HEK293 (cell line): ENCODE results near the gene NDUFB10.

Source experiments
- CTCF ChIA-PET: fragments of 350-600 bp; formaldehyde crosslinking; extraction: SDS; loops from one replicate; lab custom pipeline; 2021; ENCODE audit warnings: antibody characterized with exemption; lab: Yijun Ruan, JAX
- POLR2A ChIA-PET: fragments of 300-600 bp; formaldehyde crosslinking; extraction: SDS; loops from one replicate; lab custom pipeline; 2020; ENCODE audit warnings: antibody characterized with exemption, inconsistent platforms; lab: Yijun Ruan, JAX
- H3K27ac ChIP-seq: fragments of 200-500 bp; sonication (Bioruptor generic); 2 replicates; pipeline ENCODE4 v1.5.1; 2014; ENCODE audit warnings: low read depth, low read length, control low read depth, inconsistent platforms; ENCODE audit errors: extremely low read depth
- H3K36me3 ChIP-seq, 2 experiments: fragments of 200-500 bp in 1 of 2; sonication (Bioruptor generic) in 1 of 2; 1 replicate in 1 of 2; 2 replicates in 1 of 2; pipeline ENCODE4 v1.5.1; 2014 to 2017; ENCODE audit warnings: inconsistent platforms in 2 of 2, low read length in 2 of 2; ENCODE audit not compliant: control insufficient read depth in 2 of 2, insufficient read depth in 1 of 2
- H3K4me1 ChIP-seq: fragments of 200-500 bp; sonication (Bioruptor generic); 2 replicates; pipeline ENCODE4 v1.5.1; 2014; ENCODE audit warnings: mild to moderate bottlenecking, low read length, inconsistent platforms; ENCODE audit not compliant: control insufficient read depth, insufficient read depth
- H3K4me3 ChIP-seq: 2 replicates; pipeline ENCODE4 v1.5.1; 2011; ENCODE audit warnings: low read depth, mild to moderate bottlenecking, control low read depth, low read length, moderate library complexity
- H3K9me3 ChIP-seq: fragments of 200-500 bp; sonication (Bioruptor generic); 2 replicates; pipeline ENCODE4 v1.5.1; 2014; ENCODE audit warnings: low read depth, low read length, inconsistent platforms; ENCODE audit not compliant: control insufficient read depth, insufficient read depth
- GLI2 ChIP-seq: fragments of 450-650 bp; formaldehyde crosslinking; IDR thresholded peaks from 2 replicates; pipeline ENCODE4; 2017; ENCODE audit warnings: missing biosample characterization, missing genetic modification characterization, low read depth, borderline replicate concordance
- GLIS2 ChIP-seq: fragments of 450-650 bp; formaldehyde crosslinking; IDR thresholded peaks from 2 replicates; pipeline ENCODE4 v1.5.1; 2016; ENCODE audit warnings: missing biosample characterization, missing genetic modification characterization
- HOXC10 ChIP-seq: sonication (generic); formaldehyde crosslinking; IDR thresholded peaks from 2 replicates; pipeline ENCODE4 v1.8.1; 2023; ENCODE audit warnings: mild to moderate bottlenecking, missing genetic modification reagents
- KLF10 ChIP-seq: fragments of 450-650 bp; IDR thresholded peaks from 2 replicates; pipeline ENCODE4 v1.5.1; 2018; ENCODE audit warnings: missing biosample characterization, mild to moderate bottlenecking, missing genetic modification characterization
- PRDM1 ChIP-seq: fragments of 450-650 bp; formaldehyde crosslinking; IDR thresholded peaks from 2 replicates; pipeline ENCODE4; 2016; ENCODE audit warnings: missing biosample characterization, missing genetic modification characterization
- SALL2 ChIP-seq: fragments of 450-650 bp; formaldehyde crosslinking; IDR thresholded peaks from 2 replicates; pipeline ENCODE4 v1.5.0; 2017; ENCODE audit warnings: missing biosample characterization, mild to moderate bottlenecking, missing genetic modification characterization, borderline replicate concordance
- SETDB1 ChIP-seq: IDR thresholded peaks from one replicate; pipeline ENCODE4 v1.6.1; 2017; ENCODE audit warnings: mild to moderate bottlenecking, low read length, moderate library complexity, mixed read lengths; ENCODE audit not compliant: insufficient read length
- YY2 ChIP-seq: fragments of 450-650 bp; formaldehyde crosslinking; IDR thresholded peaks from 2 replicates; pipeline ENCODE4 v1.5.1; 2016; ENCODE audit warnings: missing biosample characterization, missing genetic modification characterization
- ZBTB48 ChIP-seq: fragments of 450-650 bp; formaldehyde crosslinking; IDR thresholded peaks from 2 replicates; pipeline ENCODE4 v1.5.1; 2016; ENCODE audit warnings: missing biosample characterization, missing genetic modification characterization
- ZBTB7A ChIP-seq: fragments of 450-650 bp; formaldehyde crosslinking; IDR thresholded peaks from 2 replicates; pipeline ENCODE4 v1.5.1; 2016; ENCODE audit warnings: low read depth, missing biosample characterization, missing genetic modification characterization
- ZFP41 ChIP-seq: fragments of 450-650 bp; formaldehyde crosslinking; IDR thresholded peaks from 2 replicates; pipeline ENCODE4 v1.5.1; 2016; ENCODE audit warnings: missing biosample characterization, missing genetic modification characterization, borderline replicate concordance
- ZIC2 ChIP-seq: fragments of 450-650 bp; formaldehyde crosslinking; IDR thresholded peaks from 2 replicates; pipeline ENCODE4 v1.5.1; 2016; ENCODE audit warnings: missing biosample characterization, missing genetic modification characterization
- ZNF132 ChIP-seq: fragments of 450-650 bp; formaldehyde crosslinking; IDR thresholded peaks from 2 replicates; pipeline ENCODE4 v1.5.1; 2017; ENCODE audit warnings: missing biosample characterization, missing genetic modification characterization, borderline replicate concordance
- ZNF133 ChIP-seq: fragments of 450-650 bp; formaldehyde crosslinking; IDR thresholded peaks from 2 replicates; pipeline ENCODE4 v1.5.1; 2016; ENCODE audit warnings: missing biosample characterization, missing genetic modification characterization
- ZNF140 ChIP-seq: fragments of 450-650 bp; formaldehyde crosslinking; IDR thresholded peaks from 2 replicates; pipeline ENCODE4 v1.5.1; 2016; ENCODE audit warnings: missing biosample characterization, missing genetic modification characterization
- ZNF174 ChIP-seq: fragments of 450-650 bp; formaldehyde crosslinking; IDR thresholded peaks from 2 replicates; pipeline ENCODE4 v1.5.0; 2017; ENCODE audit warnings: missing biosample characterization, mild to moderate bottlenecking, missing genetic modification characterization
- ZNF19 ChIP-seq: fragments of 450-650 bp; formaldehyde crosslinking; IDR thresholded peaks from 2 replicates; pipeline ENCODE4; 2016; ENCODE audit warnings: missing biosample characterization, missing genetic modification characterization, low read depth
- ZNF354C ChIP-seq: fragments of 450-650 bp; formaldehyde crosslinking; IDR thresholded peaks from 2 replicates; pipeline ENCODE4 v1.5.1; 2016; ENCODE audit warnings: missing biosample characterization, missing genetic modification characterization, low read depth, borderline replicate concordance
- ZNF404 ChIP-seq: fragments of 450-650 bp; formaldehyde crosslinking; IDR thresholded peaks from 2 replicates; pipeline ENCODE4 v1.5.1; 2017; ENCODE audit warnings: missing biosample characterization, missing genetic modification characterization
- ZNF544 ChIP-seq: fragments of 450-650 bp; formaldehyde crosslinking; IDR thresholded peaks from 2 replicates; pipeline ENCODE4 v1.5.0; 2017; ENCODE audit warnings: missing biosample characterization, missing genetic modification characterization
- ZNF558 ChIP-seq: fragments of 450-650 bp; formaldehyde crosslinking; IDR thresholded peaks from 2 replicates; pipeline ENCODE4 v1.5.1; 2016; ENCODE audit warnings: missing biosample characterization, missing genetic modification characterization
- ZNF610 ChIP-seq: fragments of 450-650 bp; formaldehyde crosslinking; IDR thresholded peaks from 2 replicates; pipeline ENCODE4 v1.5.1; 2016; ENCODE audit warnings: missing biosample characterization, missing genetic modification characterization, borderline replicate concordance
- ZNF624 ChIP-seq: fragments of 450-650 bp; formaldehyde crosslinking; IDR thresholded peaks from 2 replicates; pipeline ENCODE4 v1.5.1; 2017; ENCODE audit warnings: missing biosample characterization, missing genetic modification characterization
- ZNF658 ChIP-seq: fragments of 450-650 bp; formaldehyde crosslinking; IDR thresholded peaks from 2 replicates; pipeline ENCODE4; 2016; ENCODE audit warnings: missing biosample characterization, missing genetic modification characterization
- ZNF670 ChIP-seq: fragments of 450-650 bp; formaldehyde crosslinking; IDR thresholded peaks from 2 replicates; pipeline ENCODE4 v1.5.1; 2016; ENCODE audit warnings: missing biosample characterization, missing genetic modification characterization, low read depth
- ZNF677 ChIP-seq: fragments of 450-650 bp; IDR thresholded peaks from 2 replicates; pipeline ENCODE4 v1.5.0; 2018; ENCODE audit warnings: missing biosample characterization, mild to moderate bottlenecking, missing genetic modification characterization, moderate library complexity
- ZNF747 ChIP-seq: fragments of 450-650 bp; formaldehyde crosslinking; IDR thresholded peaks from 2 replicates; pipeline ENCODE4 v1.5.1; 2016; ENCODE audit warnings: missing biosample characterization, missing genetic modification characterization
- TF ChIP-seq, protein P1 (sequence below): fragments of 450-650 bp; formaldehyde crosslinking; IDR thresholded peaks from 2 replicates; pipeline ENCODE4 v1.5.1; 2016; ENCODE audit warnings: missing biosample characterization, missing genetic modification characterization
- TF ChIP-seq, protein P2 (sequence below): fragments of 450-650 bp; formaldehyde crosslinking; IDR thresholded peaks from 2 replicates; pipeline ENCODE4 v1.5.1; 2016; ENCODE audit warnings: missing biosample characterization, missing genetic modification characterization
- TF ChIP-seq, protein P3 (sequence below): fragments of 450-650 bp; formaldehyde crosslinking; IDR thresholded peaks from 2 replicates; pipeline ENCODE4 v1.5.1; 2016; ENCODE audit warnings: missing biosample characterization, missing genetic modification characterization
- TF ChIP-seq, protein P4 (sequence below): fragments of 450-650 bp; formaldehyde crosslinking; IDR thresholded peaks from 2 replicates; pipeline ENCODE4 v1.5.1; 2016; ENCODE audit warnings: missing biosample characterization, missing genetic modification characterization

NDUFB10 gene

DNA sequence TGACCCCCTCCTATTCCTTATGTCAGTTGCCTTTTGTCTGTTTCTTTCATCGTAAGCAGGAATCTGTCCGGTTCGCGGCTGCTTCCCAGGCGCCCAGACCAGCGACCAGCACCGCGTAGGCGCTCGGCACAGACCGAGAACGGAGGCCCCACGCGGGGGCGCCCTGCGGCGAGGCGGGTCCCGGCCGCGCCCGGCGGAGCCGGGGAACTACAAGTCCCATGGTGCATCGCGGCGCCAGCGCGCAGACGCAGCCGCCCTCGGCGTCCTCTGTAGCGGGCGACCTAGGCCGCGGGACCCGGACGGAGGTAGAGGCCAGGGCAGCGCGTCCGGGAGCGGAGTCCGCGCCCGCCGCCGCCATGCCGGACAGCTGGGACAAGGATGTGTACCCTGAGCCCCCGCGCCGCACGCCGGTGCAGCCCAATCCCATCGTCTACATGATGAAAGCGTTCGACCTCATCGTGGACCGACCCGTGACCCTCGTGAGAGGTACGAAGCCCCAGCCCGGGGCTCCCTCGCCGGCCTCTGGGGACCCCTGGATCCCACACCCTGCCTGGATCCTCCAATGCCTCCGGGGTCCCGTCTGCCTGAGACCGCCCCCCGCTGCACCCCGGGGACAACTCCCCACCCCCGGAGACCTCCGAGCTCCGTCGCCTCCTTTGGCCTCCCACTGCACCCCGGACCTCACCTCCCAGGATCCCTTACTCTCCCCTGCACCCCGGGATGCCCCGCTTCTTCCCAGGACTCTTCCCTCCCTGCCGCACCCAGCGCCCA lies at the start of gene NDUFB10:
NDUFB10 (plus strand) TSS at position 270 of the 771 bp plus-strand sequence; CDS start at position 357, 87 bp downstream.
- Histone ChIP-seq H3K36me3 (peaks cover 0 to 35% of the 10 kb centered on the region in 2 experiments; a peak in 1 of 3 replicates), H3K9me3 (no peaks in the 10 kb centered on the region), H3K4me3 (peak within 1 kb of the TSS; percentile 94), H3K4me1 (no peaks in the 10 kb centered on the region; the same call in 1 of the 2 replicates), H3K27ac (peak within 1 kb of the TSS; percentile 96)
- ChIA-PET POLR2A (interaction anchor here (1.6 to 2.1 kb wide), 4 partner anchors 8 to 19 kb away, joined by 4 to 15 read pairs (median 9); partner anchors contain the start of gene MSRB1), CTCF (interaction anchor here (0.7 to 2.1 kb wide), 3 partner anchors 12 to 42 kb away, joined by 3 to 4 read pairs (median 4); partner anchors contain the start of gene TBL3)
- TF ChIP-seq ZNF544 (tag by site-specific recombination) (no peak), SALL2 (tag by site-specific recombination) (no peak), ZNF140 (tag by site-specific recombination) (no peak), ZBTB7A (tag by site-specific recombination) (peak; percentile 90), SETDB1 (no peak), ZNF558 (tag by site-specific recombination) (no peak), YY2 (tag by site-specific recombination) (peak; percentile 71), ZNF132 (tag by site-specific recombination) (no peak), KLF10 (peak; percentile 77), ZNF747 (no peak), ZNF677 (tag by site-specific recombination) (no peak), ZNF658 (no peak), GLI2 (tag by site-specific recombination) (no peak), ZNF19 (no peak), ZNF670 (no peak), ZNF610 (0 out of 2 replicates have a peak, but pooled peaks have one; percentile 10), HOXC10 (CRISPR knock-in tag) (no peak), ZNF404 (tag by site-specific recombination) (no peak), ZNF133 (no peak), ZFP41 (no peak), ZNF174 (tag by site-specific recombination) (no peak), ZNF354C (tag by site-specific recombination) (no peak), ZBTB48 (peak; percentile 69; the same call in 1 of the 2 replicates), ZNF624 (tag by site-specific recombination) (no peak), ZIC2 (tag by site-specific recombination) (peak; percentile 55), GLIS2 (tag by site-specific recombination) (peak; percentile 72), PRDM1 (tag by site-specific recombination) (no peak)
- TF ChIP-seq, protein P1, sequence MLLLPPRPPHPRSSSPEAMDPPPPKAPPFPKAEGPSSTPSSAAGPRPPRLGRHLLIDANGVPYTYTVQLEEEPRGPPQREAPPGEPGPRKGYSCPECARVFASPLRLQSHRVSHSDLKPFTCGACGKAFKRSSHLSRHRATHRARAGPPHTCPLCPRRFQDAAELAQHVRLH = no peak
- TF ChIP-seq, protein P2, sequence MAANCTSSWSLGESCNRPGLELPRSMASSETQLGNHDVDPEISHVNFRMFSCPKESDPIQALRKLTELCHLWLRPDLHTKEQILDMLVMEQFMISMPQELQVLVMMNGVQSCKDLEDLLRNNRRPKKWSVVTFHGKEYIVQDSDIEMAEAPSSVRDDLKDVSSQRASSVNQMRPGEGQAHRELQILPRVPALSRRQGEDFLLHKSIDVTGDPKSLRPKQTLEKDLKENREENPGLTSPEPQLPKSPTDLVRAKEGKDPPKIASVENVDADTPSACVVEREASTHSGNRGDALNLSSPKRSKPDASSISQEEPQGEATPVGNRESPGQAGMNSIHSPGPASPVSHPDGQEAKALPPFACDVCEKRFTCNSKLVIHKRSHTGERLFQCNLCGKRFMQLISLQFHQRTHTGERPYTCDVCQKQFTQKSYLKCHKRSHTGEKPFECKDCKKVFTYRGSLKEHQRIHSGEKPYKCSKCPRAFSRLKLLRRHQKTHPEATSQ (tag by site-specific recombination) = no peak; the same call in 1 of the 2 replicates
- TF ChIP-seq, protein P3, sequence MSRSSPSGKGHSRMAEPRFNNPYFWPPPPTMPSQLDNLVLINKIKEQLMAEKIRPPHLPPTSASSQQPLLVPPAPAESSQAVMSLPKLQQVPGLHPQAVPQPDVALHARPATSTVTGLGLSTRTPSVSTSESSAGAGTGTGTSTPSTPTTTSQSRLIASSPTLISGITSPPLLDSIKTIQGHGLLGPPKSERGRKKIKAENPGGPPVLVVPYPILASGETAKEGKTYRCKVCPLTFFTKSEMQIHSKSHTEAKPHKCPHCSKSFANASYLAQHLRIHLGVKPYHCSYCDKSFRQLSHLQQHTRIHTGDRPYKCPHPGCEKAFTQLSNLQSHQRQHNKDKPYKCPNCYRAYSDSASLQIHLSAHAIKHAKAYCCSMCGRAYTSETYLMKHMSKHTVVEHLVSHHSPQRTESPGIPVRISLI (tag by site-specific recombination) = no peak
- TF ChIP-seq, protein P4, sequence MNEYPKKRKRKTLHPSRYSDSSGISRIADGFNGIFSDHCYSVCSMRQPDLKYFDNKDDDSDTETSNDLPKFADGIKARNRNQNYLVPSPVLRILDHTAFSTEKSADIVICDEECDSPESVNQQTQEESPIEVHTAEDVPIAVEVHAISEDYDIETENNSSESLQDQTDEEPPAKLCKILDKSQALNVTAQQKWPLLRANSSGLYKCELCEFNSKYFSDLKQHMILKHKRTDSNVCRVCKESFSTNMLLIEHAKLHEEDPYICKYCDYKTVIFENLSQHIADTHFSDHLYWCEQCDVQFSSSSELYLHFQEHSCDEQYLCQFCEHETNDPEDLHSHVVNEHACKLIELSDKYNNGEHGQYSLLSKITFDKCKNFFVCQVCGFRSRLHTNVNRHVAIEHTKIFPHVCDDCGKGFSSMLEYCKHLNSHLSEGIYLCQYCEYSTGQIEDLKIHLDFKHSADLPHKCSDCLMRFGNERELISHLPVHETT (tag by site-specific recombination) = no peak; the same call in 1 of the 2 replicates
